GM19397 (cell line): ENCODE results near the gene ESD.

Experiments used
- ATAC-seq: cut with Tn5 transposase; IDR thresholded peaks from one replicate; pipeline ENCODE4 v1.9.1; 2021; ENCODE audit warnings: mild to moderate bottlenecking, moderate library complexity; ENCODE audit not compliant: unreplicated experiment

Gene ESD

GRCh38 chr13:46748300-46748699 is 48.7 kb downstream of the ESD start:
- ATAC-seq, result no peak

DNA sequence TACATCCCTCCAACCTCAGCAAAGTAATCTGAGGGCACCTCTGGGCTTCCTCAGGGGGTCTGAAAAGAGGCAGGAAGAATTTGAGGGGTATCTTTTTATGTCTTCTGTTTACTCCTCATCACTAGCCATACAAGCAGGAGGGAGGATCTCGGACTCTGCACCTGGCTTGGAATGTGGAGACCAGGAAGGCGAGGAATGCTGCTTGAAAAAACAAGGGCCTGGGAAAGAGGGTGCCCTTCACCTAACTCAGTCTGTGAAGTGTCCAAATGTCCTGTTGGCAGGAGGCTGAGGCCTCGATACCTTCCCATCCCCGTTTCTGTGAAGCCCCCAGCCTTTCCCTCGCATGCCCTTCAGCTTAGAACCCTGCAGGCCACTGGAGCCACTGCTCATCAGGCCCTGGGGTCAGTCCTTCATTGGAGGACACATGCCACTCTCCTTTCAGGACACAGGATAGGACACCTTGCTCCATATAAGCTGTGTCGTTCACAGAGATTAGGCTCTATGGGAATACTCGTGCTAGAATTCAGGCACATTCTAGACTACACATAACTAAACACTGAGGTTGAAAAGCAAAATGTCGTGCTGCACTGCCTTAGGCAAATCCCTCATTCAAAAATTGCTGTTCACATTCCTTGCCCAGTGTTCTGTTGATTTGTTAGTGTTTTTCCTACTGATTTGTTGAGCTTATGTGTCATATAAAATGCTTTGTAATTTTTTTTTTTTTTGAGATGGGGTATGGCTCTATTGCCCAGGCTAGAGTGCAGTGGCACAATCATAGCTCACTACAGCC is 49.7 kb downstream of the ESD start:
- ATAC-seq, result no peak

GRCh38 chr13:46745706-46746105 is 51.3 kb downstream of the ESD start:
- no peak for ATAC-seq

GRCh38 chr13:46745062-46745461 is 51.9 kb downstream of the ESD start:
- no peak for ATAC-seq

DNA sequence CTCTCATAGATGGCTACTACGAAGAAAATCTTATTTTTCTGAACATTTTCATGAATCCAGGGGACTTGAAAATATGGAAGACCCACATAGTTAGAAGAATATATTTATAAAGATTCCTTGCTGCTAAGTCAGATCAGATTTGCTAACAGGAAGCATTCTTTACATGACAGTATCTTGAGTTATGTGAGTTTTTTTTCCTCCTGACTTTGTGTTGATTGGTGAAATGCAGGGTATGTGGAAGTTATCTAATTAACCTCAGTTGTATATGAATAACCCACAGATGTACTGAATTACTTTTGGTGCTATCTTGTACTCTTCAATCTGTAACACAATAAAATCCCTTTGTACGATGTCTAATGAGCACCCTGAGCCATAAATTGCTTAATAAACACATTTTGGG is 53.8 kb downstream of the ESD start:
- no peak for ATAC-seq

DNA sequence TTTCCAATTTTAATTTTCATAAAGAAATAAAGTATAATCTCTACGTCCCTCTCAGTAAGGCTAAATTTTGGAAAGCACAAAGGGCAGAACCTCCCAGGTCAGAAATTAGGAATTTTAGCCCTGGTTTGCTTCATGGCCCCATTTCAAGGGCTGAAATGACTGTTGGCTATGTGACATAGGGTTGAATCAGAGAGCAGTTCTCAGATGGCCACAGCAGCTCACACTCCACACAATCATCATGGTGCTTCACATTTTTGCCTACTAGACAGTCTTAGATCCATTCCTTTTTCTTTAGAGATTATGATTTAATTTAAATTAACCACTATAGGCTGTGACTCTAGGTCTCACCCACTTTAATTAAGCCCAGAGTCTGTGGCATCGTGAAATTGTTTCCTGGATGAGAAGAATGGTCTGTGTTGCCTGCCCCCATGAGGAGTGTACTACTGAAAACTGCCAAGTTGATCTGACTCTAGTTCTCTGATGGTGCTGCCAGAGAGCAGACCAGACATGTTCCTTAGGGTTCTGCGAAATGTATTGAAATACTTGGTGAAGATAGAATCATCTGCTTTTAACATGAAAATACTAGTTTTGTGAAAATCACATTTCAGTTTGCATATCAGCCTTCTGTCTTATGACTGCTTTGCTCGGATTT is 57.4 kb downstream of the ESD start:
- ATAC-seq, result no peak

DNA sequence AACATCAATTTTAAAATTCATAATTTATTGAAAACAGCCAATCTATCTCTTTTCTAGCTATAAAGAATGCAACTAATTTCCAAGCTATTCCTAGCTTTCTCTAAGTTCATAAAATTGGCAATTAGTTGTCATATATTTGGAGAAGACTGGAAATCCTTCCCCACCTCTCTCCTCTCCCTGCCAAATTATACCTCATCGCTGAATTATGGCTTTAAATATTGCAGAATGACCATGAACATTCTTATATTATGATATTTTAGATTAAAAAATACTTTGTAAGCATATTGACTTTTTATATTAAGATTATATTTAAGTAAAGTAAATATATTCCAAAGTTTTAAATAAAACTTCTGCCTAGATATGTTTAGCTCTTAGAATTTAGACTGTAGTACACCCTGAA is 58.2 kb downstream of the ESD start:
- ATAC-seq, result no peak

DNA sequence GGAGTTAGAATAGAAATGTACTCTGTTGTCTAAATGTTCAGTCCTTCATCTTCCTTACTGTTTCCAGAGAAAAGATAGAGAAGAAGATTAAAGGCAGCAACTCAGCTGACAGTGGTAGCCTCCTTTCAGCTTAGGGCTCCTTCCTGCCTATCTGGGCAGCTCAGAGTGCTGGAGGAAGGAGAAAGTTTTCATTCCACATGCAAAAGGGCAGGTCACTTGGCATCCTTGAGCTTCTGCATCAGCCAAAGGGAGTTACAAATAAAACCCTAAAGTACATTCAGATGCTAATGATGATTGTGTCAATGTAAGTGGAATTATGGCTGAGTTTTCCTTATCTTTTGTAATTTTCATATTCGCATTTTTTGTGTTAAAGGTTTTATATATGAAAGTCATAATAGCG is 58.9 kb downstream of the ESD start:
- no peak for ATAC-seq

DNA sequence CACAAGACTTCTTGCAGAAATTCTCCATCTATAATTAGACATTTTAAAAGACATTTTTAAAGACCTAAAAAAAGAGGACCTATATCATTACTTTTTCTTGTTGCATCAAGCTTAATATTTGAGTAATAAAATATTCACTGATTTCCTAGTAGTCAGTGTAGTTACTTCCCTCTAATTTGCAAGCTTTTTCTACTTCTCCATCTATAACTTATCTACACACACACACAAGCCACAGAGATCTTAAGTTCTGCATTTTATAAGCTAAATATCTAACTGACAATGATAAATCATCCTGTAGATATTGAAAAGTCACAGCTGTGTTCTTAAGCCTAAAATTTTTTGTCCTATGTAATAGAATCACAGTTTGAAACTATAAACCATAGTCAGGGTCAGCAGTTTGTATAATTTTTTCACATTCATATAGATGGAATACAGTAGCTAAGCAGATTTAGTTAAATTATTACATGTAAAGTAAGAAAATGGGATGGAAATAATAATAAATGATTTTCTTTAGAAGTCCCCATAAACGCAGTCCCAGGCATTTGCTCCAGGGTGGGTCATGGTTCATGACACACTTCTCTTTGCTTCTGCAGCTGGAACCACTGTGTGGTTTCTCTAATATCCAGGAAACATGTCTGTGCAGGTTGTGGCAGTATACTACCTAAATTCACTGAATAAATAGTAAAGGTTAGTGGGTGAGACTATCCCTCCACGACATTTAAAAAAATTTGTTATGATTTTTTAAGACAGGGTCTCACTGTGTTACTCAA is 60.2 kb downstream of the ESD start:
- ATAC-seq, result no peak

- ATAC-seq, result no peak
Measured at GRCh38 chr13:46735425-46735824, 61.5 kb downstream of the ESD start.

- ATAC-seq, result no peak
Measured at GRCh38 chr13:46731535-46731934, 65.4 kb downstream of the ESD start.

DNA sequence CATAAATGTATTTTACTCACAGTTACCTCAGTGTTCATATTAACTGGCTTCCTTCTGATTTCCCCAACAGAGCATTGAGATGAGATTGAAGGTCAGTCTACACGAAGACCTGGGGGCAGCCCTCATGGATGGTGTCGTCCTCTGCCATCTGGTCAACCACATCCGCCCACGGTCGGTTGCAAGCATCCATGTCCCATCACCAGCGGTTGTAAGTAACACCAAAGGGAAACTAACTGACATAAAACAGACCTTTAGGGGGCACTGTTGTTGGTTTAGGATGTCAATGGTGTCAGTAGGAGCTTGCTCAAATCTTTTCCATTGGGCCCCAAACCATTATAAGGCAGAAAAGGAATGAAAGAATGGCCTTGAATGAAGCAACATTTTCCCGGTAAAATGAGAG is 68.2 kb downstream of the ESD start:
- ATAC-seq, result no peak

DNA sequence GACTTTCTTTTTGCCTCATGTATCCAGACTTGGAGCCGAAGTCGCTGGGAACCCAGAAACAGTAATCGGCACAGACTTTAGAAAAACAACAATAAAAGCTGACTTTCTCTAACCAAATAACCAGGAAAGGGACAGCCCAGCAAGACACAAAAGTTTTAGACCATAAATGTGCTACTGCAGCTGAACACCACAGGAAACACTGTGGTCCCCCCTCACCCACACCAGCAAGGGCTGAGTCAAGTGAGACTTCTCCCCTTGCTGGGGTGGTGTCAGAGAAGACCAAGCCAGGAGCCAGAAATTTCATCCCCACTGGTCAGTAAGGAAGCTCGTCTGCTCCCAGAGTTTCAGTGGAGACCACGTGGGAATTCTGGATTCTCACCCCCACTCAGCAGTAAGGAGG is 70.6 kb downstream of the ESD start:
- no peak for ATAC-seq
